ENCODE data around the gene GRIK4. TPM values are rescaled to one million over a fixed set of nuclear protein-coding genes. Genes with fewer than 3 reads are reported as not detected.

Gene GRIK4
- polyA plus RNA-seq, 1 experiment = 0.55 TPM

- CTCF ChIA-PET = no interaction called here
- no peak for DNase-seq (ENCODE audit: low read depth, low spot score)
- H3K27ac ChIP-seq (ENCODE audit: low read depth, low read length) = no peak overlapping the region
- no peak for TF ChIP-seq CTCF (IDR thresholded peaks at IDR 0.05; ENCODE audit: low read depth, low read length)
- H3K9me3 ChIP-seq (ENCODE audit: control insufficient read depth, insufficient read depth, low read length) = no peaks in the 10 kb centered on the region
- no peaks in the 10 kb centered on the region for H3K27me3 ChIP-seq (ENCODE audit: control insufficient read depth, insufficient read depth, low read length)
- no peak overlapping the region for H3K4me3 ChIP-seq (ENCODE audit: low read depth, low read length)
- POLR2A ChIA-PET = no interaction called here
Measured at GRCh38 chr11:120549346-120549745, 37.8 kb downstream of the GRIK4 start.

GRCh38 chr11:120550007-120550406, 38.5 kb downstream of the GRIK4 start:
- Histone ChIP-seq H3K4me3 (ENCODE audit: low read depth, low read length) (no peak overlapping the region), H3K9me3 (ENCODE audit: control insufficient read depth, insufficient read depth, low read length) (no peaks in the 10 kb centered on the region), H3K27ac (ENCODE audit: low read depth, low read length) (no peak overlapping the region), H3K27me3 (ENCODE audit: control insufficient read depth, insufficient read depth, low read length) (no peaks in the 10 kb centered on the region)
- DNase-seq (ENCODE audit: low read depth, low spot score) = no peak
- no peak for TF ChIP-seq CTCF (IDR thresholded peaks at IDR 0.05; ENCODE audit: low read depth, low read length)
- CTCF ChIA-PET = no interaction called here
- POLR2A ChIA-PET = no interaction called here

- Histone ChIP-seq H3K9me3 (ENCODE audit: control insufficient read depth, insufficient read depth, low read length) (no peaks in the 10 kb centered on the region), H3K4me3 (ENCODE audit: low read depth, low read length) (no peak overlapping the region), H3K27ac (ENCODE audit: low read depth, low read length) (no peak overlapping the region), H3K27me3 (ENCODE audit: control insufficient read depth, insufficient read depth, low read length) (no peaks in the 10 kb centered on the region)
- CTCF ChIA-PET = no interaction called here
- POLR2A ChIA-PET = no interaction called here
- DNase-seq (ENCODE audit: low read depth, low spot score) = no peak
- no peak for TF ChIP-seq CTCF (IDR thresholded peaks at IDR 0.05; ENCODE audit: low read depth, low read length)
Measured at GRCh38 chr11:120551191-120551590, 39.6 kb downstream of the GRIK4 start.

GRCh38 chr11:120554766-120555432, 43.4 kb downstream of the GRIK4 start:
- POLR2A ChIA-PET = interaction anchor here (0.8 kb wide), 1 partner anchor 8 kb away, joined by 4 read pairs; no protein-coding TSS in a partner anchor
- CTCF ChIA-PET = interaction anchor here (0.6 to 1.7 kb wide), 3 partner anchors 12 to 130 kb away, joined by 3 to 6 read pairs (median 4); no protein-coding TSS in a partner anchor
- DNase-seq (ENCODE audit: low read depth, low spot score) = peak; percentile 26
- Histone ChIP-seq H3K27me3 (ENCODE audit: control insufficient read depth, insufficient read depth, low read length) (no peaks in the 10 kb centered on the region), H3K9me3 (ENCODE audit: control insufficient read depth, insufficient read depth, low read length) (no peaks in the 10 kb centered on the region), H3K4me3 (ENCODE audit: low read depth, low read length) (no peak overlapping the region), H3K27ac (ENCODE audit: low read depth, low read length) (peak overlapping the region; percentile 57)
- no peak for TF ChIP-seq CTCF (IDR thresholded peaks at IDR 0.05; ENCODE audit: low read depth, low read length)

GRCh38 chr11:120555433-120555773, 43.9 kb downstream of the GRIK4 start:
- no peaks in the 10 kb centered on the region for H3K27me3 ChIP-seq (ENCODE audit: control insufficient read depth, insufficient read depth, low read length)
- CTCF ChIA-PET = interaction anchor here (0.6 to 1.7 kb wide), 2 partner anchors 12 to 129 kb away, joined by 3 to 6 read pairs; no protein-coding TSS in a partner anchor
- no peak for TF ChIP-seq CTCF (IDR thresholded peaks at IDR 0.05; ENCODE audit: low read depth, low read length)
- peak overlapping the region; percentile 57 for H3K27ac ChIP-seq (ENCODE audit: low read depth, low read length)
- no peak for DNase-seq (ENCODE audit: low read depth, low spot score)
- no peak overlapping the region for H3K4me3 ChIP-seq (ENCODE audit: low read depth, low read length)
- POLR2A ChIA-PET = interaction anchor here (0.6 to 0.8 kb wide), 2 partner anchors 9 to 1025 kb away, joined by 4 read pairs; no protein-coding TSS in a partner anchor
- no peaks in the 10 kb centered on the region for H3K9me3 ChIP-seq (ENCODE audit: control insufficient read depth, insufficient read depth, low read length)

Measured in AG04450 (cell line).